ENCODE measurements around the gene LRRC4C.

Gene LRRC4C

DNA sequence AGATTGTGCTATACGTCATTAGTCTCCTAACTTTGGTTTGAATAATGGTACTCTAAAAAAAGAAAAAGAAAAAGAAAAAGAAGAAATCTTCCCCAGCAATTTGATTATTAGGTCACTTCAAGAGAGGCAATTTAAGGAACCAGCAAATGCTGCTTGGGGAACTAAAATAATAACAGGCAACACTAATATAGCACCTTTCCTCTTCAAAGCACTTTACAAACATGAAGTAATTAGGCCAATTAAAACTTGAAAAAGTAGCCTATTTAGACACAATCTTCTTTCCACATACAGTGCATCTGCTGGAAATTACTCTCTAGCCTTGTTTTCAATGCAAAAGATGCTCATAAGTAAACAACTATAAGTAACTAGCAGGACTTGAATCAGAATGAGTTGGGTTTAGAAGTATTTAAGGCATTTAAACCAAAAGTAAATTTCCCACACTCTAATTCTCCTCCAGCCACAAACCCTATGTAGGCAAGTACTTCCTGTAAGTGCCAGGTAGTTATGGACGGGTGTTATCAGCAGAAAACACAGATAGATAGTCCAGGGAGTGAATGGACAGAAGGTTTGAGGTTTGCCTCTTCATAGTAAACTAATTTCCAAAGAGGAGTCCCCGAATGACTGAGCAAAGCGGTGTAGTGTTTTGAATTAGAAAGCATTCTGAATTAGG, 44.5 kb downstream of the LRRC4C start:
- no peak for DNase-seq

DNA sequence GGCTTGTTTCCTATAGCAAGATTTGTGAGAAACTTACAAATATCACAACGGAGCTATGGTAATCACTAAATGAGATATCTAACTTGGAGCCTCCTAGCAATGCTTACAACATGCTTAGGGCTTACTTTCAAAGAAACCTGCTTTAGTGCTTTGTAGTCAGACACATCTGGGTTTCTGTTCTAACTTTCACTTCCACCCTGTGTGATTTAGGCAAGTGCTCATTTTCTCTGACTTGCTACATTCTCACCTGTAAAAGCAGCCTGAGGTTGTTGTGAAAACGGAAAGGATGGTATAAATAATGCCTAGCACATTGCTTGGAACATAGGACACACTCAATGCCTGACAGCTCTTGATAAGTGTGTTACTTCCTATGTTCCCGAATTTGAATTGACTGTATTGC, 45.6 kb downstream of the LRRC4C start:
- DNase-seq: no peak

DNA sequence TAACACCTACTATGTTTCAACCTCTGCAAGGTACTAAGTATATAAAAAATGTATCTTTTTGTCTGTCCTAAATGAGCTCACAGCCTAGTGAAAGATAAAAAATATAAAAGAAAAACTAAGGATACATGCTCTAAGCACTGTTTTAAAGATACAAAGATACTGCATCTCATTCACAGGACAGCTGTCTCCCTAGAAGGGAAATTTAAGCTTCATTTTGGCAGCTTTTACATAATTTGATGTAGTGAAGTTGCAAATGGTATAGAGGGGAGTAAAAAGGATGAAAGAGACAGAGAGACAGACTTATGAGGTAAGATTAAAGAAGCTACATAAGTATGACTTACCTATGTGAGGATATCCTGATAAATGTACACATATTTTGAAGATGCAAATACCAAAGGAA, 53.6 kb downstream of the LRRC4C start:
- DNase-seq: no peak

DNA sequence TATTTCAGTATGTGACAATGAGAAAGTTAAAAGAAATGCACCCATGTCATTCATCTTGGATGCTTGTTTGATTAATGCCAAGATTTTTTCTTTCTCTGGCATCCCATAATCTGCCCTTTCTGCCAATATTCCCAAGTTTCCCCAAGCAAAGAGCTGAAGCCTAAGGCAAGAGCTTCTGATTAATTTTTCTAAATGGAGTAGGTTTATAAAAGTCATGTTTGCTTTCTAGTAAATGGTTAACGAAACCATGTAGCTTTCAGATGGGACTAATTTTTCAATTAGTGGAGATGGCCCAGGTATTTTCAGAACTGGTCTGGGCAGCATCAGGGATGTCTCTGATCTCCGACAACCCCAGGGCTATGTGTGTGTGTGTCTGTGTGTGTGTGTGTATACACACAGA, 55.3 kb downstream of the LRRC4C start:
- DNase-seq: no peak

DNA sequence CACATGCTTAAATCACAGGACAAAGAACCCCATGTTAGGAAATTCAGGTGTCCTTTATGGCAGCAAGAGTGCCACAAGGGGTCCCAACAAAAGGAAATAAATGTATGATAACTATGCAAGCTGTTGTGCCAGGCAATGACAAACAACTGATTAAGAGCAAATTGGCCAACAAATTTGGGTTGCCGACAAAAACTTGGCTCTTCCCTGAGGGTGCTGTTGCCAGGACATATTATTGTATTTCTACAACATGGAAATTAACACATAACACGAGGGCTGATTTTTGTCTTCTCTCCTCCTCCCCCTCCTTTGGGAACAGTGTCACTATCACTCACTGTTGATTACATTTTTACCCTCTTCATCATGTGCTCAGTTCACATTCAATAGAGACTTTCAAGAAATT, 56.0 kb downstream of the LRRC4C start:
- no peak for DNase-seq

DNA sequence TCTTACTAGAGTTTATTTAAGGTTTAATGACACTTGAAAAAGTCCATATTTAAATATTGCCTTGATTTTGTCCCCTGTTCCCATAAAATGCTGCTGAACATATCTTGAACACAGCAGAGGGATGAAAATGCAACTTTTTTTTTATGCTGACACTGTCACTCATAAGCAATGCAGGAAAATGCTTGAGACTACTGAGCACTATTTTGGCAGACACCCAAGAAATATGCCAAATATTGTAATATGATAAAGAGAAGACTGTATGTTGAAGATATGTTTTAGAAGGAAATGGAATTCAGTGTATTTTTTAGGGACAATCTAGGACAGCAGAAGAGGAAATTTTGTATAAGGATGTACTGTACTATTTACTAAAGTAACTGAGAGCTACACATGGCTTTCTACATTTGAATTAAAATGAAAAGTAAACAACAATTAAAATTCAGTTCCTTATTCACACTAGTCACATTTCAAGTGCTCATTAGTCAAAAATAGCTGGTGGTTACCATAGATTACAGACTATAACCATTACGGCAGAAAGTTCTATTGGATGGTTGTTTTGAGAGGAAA, 58.6 kb downstream of the LRRC4C start:
- DNase-seq: no peak

DNA sequence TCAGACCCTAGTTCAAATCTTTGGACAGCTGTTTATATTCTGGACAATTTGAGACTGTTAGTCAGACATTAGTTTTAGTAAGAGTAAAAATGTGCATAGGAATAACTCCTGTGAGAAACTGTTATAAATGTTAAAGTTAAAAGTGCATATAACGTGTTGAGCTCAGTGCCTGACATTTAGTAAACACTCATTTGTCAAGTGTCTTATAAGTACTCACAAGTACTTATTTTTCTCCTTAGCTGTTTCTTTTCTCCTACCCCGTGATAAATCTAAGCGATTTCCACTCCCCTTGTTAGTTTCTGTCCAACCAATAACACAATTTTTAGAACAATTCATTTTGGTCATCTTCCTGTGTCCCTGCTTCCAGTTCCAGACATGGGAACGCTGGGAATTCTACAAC, 59.3 kb downstream of the LRRC4C start:
- DNase-seq: no peak

DNA sequence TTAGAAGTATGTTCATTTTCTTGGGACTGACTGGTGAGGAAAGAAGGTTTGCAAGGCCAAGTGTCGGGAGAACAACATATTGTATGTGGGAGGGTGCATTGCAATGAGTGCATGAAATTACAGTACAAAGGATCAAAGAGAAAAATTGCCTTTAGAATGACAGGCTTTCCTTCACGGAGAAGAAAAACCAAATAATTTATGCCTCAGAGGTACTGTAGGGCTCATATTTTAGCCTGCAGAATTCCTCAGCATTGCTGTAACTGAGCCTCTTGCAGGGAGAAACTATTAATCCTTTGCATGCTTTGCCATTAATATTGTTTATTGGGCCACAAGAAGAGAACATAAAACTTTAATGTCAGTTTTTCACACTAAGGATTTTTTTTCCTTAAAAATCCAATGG, 60.1 kb downstream of the LRRC4C start:
- no peak for DNase-seq

DNA sequence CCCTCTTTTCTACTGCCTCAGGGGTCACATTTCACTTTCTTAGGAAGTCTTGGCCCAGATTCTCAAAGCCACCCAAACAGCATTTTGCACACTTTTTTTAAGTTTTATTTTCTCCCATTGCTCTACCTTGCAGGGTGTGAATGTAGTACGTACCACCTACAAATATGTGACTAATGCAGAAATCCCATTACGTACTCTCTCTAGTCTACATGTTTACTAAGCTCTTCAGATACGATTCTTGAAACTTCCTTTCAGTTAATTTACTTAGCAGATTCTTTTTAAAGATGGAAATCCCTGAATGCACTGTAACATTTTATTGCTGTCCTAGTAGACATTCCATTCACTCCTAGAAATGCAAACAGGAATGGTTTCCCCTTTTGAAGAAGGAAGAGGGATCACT, 61.3 kb downstream of the LRRC4C start:
- no peak for DNase-seq

DNA sequence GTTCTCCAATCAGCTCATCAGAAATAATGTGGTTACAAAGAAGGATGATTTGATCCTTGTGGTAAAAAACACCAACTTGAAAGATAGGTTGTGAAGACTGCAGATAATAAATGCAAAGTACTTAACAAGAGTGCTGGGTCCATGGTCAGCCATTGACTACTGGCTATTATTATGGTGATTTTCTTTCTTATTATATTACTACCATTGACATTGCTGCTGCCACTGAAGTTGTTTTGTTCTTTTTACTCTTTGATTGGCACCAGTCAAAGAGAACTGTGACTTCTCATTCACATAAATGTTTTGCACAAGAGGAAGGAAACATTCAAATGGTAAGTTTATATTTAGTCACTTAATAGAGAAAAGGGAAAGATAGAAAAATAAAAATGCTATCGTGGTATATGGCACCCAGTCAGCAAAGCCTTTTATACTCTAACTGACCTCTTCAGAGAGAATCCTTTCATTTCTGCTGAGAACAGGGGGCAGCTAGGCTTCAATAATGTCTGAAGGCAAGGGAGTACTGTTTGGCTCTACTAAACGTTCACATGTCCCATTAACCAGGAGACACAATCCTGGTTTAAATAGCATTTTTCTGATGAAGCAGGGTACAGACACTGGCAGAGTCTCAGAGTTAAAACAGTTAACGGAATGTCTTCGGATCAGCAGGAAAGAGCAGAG, 64.8 kb downstream of the LRRC4C start:
- DNase-seq: no peak

DNA sequence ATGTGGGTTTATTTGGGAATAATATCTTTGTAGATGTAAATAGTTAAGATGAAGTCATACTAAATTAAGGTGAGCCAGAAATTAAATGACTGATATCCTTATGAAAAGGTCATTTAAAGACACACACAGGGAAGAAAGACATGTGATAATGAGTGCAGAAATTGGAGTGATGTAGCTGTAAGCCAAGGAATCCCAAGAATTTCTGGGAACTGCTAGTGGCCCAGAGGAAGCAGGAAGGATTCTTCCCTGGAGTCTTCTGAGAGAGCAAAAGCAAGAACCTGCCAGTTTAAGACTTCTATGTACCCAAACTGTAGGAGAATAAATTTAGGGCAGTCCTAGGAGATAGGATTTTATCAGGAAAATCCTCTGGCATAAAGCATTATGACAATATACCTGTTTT, 66.9 kb downstream of the LRRC4C start:
- no peak for DNase-seq

DNA sequence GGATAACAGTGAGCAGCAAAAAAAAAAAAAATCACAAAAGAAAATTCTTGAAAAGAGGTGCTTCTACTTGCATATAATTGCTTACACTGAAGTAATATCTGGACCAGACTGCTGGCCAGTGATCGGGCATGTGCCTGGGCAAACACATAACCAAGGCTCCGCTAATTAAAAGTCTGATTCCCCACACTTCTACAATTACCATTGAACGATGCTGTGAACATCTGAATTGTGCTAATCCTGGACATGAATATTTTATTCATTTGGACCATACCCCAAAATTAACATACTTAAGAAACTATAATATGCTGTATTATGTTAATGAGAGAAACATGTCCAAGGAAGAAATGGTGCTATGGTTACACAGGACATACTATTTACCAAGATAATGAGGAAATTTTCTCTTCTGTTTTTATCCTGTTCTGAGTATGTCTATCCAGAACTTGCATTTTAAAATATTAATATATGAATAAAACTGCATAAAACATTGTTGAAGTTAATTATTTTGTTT, 69.8 kb downstream of the LRRC4C start:
- DNase-seq: no peak

DNA sequence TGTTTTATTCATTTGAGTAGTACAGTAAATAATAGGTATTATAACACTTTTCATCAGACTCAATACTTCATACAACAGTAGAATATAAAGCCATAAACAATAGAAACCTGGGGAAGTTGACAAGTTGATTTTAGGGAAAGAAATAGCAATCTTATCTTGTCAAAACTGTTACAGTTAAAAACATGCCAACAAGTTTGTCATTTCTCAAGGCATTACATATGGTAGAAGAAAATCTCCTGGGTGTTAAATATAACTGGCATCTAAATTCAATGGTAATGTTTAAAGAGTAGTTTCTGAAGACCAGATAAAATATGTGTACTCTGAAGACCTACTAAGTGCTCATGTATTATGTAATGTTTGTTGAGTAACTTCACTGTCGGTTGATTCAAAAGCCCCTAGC, 75.1 kb downstream of the LRRC4C start:
- DNase-seq: no peak

DNA sequence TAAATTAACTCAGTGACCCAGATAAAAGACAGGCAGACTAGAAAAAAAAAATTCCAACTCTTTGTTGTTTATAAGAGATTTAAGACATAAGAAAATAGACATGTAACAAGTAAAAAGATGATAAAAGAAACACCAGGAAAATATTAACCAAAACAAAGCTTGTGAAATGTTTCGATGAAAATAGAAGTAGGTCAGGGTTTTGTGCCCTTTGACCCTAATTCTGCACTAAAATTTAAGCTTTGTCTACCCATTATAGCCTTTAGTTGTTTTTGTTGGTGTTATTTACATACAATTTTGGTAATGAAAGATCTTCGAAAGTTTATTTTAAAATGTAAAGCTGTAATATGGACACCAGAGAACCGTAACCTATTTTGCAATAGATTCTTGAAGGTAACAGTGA, 75.7 kb downstream of the LRRC4C start:
- DNase-seq: no peak

DNA sequence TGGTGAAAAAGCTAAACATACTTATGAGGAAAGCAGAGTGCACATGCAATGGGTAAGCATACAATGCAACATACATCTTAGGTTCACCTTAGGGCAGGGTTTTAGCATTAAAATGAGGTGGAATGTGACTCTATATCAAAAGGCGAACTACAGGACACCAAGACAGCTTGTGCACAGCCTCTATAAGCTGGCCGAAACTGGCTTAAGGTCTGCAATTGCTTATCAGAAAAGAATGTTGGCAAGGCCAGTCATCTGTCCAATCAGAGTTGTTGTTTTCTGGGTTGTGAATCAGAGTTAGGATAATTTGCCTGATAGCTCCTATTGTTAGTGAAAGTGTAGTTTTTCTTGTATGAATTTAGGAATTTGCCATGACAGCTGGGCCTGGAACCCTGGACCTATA, 76.5 kb downstream of the LRRC4C start:
- no peak for DNase-seq

DNA sequence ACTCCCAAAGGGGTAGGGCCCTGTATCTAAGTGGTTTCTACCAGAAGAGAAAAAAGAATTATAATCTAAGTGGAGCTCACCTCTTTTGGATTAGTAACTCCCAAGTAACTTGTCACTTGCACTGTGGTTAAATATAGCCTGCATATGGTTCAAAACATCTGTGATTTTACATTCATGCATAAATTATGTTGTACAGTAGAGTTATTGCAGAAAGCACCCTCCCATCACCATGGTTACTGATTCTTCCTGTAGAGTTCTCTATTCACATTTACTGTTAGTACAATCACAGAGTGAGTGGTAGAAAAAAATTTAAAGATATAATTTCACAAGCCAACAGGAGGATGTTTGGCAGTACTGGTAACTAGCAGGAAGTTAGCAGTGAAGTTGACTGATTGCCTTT, 80.4 kb downstream of the LRRC4C start:
- no peak for DNase-seq

DNA sequence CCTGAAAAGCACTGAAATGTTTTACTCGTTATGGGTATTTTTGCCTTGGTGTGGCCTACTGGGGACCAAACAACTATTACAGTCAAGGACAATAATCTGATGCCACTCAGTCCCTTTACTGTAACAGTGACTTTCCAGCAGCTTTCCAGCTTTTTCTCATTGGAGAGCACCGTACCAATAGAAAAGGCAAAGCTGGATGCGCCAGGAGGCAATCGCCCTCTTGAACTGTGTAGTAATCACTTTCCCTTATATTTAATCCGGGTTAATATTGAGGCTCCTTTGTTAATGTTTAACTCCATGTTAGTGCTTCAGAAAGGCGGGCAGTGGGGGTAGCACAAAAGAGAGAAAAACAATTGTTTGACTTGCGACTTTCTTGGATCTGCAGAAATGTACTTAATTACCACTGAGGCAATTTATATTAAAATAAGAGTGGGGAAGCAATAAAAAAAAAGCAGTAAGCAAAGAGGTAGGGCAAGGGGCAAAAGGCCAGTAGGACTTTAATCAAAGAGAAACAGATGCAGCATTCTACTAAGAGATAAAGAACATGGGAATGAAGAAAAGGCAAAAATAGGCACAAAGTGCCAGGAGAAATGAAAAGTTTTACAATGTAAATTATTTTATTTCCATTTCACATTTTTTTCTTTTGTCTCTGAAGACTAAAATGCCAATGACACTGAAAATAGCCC, 81.6 kb downstream of the LRRC4C start:
- DNase-seq: no peak

DNA sequence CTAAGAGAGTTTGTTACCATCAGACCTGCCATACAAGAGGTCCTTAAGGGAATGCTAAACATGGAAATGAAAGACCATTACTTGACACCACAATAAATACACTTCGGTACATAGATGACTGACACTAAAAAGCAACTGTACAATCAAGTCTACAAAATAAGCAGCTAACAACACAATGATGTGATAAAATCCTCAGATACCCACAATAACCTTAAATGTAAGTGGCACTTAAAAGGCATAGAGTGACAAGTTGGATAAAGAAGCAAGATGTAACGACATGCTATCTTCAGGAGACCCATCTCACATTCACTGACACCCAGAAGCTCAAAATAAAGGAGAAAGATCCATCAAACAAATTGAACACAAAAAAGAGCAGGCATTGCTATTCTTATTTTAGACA, 107.6 kb downstream of the LRRC4C start:
- no peak for DNase-seq

DNA sequence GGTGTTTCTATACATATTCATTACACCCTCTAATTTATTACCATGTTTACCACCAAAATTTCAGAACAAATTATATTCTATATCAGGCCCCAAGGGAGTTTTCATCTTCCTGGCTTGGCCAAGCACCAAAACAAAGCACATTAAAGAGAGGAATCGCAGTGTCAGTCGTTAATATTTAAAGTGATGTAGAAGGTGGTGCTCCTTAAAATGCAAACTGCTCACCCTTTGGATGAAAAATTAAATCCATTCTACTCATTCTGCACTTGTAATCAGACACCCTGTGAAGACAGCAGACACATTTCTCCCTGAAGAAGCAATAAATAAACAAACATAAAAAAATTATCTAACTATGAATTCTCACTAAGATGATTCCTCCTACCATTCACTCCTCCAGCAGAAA, 113.4 kb downstream of the LRRC4C start:
- DNase-seq: no peak

DNA sequence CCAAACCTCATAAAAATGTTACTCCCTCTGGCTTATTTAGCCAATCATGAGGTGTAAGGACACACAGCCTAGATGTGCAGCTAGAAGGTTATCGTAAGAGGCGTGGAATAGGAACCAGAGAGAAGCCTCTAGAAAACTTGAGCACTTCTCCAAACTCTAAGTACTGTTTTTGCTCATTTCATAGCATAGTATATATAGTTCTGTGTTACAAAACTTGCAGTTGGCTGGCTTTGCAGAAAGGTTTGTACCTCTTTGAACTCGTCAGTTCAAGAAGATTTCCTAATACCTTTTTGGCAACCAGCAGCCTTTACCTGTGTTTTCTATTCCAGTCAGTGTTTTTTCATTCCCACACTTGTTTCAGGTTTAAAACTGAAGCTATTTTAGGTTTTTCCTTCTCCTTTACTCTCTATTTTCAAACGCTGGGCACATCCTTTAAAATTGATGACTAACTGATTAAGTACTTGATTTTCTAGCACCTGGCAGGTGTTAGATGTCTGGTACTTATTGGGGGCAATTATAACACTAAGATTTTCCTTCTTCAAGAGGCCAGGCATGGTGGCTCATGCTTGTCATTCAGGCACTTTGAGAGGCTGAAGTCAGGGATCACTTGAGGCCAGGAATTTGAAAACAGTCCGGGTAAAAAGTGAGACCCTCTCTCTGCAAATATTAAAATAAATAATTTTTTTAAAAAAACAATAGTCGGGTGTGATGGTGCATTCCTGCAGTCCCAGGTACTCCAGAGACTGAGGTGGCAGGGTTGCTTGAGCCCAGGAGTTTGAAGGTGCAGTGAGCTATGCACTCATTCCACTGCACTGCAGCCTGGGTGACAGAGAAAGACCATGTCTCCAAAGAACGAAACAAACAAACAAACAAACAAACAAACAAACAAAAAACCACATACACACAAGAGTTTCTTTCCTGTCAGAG, 125.2 kb downstream of the LRRC4C start:
- no peak for DNase-seq

DNA sequence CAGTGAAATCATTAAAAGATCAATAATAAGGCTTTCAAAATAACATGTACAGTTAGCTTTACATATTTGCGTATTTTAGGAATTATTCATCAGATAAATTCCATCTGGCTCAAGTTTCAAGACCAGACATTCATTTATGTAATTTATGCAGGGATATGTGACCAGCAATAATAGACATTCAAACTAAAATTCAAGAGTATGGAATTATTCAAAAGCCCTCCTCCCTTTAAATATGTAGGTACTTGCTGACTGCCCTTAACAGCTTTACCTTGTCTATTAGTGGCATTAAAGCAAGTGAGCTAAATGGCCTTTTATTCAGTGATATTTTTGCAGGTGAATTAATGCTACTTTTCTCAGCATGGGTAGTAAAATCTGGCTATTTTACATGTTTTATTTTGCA, 126.1 kb downstream of the LRRC4C start:
- no peak for DNase-seq

DNA sequence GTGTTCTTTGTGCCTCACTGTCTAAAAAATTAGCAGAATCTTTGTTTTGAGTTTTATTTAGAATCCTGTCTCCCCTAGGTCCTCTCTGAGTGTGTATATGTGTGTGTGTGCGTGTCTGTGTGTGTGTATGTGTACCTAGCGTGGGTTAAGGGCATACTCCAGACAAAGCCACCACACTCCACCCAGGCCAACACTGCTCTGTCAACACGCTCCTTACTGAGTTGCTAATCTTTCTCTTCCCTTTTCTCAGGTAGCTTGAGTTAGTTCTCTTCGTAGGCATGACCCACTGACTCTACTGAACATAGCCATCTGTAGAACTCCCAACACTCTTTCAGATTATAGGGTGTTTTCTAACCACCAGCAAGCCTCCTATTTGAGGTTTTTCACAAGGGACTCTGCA, 131.1 kb downstream of the LRRC4C start:
- no peak for DNase-seq

DNA sequence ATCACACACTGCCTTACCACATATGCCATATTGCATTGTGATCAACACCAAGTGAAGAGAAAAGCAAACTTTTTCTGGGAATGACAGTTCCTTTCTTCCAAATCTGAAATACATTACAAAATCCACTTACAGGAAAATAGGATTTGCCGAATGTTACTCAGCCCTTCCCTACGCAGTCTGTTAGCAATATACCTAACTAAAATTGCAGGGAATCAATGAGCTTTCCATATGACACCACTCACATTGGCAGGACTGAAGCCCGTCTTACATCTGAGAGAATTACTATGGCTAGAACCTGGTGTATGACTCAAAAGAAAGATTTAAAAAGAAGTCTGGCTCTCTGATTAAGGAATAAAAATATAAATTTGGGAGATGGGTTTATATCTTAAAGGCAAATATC, 136.0 kb downstream of the LRRC4C start:
- DNase-seq: no peak

Data from NCI-H345 (cell line).